ENCODE data around the gene CAPN5.

CAPN5 gene

DNA sequence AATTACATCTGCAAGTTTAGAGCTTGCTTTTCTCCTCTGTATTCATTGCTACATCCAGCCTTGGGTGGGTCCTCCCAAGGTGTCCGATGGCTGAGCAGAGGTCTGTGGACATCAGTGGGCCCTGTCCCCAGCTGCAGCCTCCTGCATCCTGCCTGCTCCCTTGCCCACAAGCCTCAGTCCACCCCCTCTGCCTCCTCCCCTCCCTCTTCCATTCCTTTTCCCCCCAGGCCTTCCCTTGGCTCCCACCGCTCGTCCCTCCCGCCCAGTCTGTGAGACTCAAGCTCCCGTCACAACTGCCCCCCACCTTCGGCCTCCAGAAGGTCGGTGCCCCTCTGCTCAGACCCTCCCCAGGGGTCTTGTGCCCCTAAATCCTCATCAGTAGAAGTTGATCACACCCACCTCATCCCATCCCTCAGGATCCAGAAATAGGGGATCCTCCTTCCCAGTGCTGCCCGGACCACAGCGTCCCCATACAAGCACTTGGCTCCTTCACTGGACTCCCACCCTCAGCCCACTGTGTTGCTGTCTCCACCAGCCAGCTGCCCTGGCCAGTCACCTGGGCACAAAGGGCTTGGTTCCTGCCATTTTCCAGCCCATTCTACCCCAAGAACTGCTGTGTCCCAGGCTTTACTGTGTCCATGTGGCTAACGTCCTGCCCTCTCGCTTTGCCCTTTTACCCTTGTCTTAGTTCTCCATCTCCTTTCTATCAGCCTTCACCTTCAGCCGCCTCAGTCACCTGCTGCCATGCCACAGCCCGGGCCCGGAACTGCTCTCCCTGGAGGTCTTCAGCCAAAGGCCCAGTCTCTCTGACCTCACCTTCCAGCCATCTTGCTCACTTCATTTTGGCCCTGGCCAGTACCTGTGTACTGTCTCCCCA is 33.6 kb downstream of the CAPN5 start:
- DNase-seq (ENCODE audit: low spot score), result no peak

DNA sequence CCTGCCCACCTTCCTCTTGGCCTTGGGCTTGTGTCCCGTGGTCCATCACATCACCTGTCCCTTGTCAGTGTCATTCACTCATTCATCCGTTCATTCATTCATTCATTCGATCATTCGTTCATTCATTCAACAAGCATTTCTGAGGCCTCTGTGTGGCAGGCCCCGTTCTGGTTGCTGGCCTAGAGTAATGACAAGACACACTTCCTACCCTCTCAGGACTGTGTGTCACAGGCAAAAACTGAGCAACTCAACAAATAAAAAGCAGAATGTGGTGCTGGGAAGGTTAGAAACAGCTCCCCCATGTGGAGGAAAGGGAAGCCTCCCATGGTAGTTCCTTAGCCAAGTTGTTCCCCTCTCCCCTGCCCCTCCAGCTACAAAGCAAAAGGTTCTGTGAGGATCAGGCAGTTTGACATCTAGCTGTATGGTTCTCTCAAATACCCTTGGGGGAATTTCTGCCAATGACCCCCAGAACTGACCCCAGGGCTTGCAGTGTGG is 34.3 kb downstream of the CAPN5 start:
- peak; percentile 28 for DNase-seq (ENCODE audit: low spot score)

DNA sequence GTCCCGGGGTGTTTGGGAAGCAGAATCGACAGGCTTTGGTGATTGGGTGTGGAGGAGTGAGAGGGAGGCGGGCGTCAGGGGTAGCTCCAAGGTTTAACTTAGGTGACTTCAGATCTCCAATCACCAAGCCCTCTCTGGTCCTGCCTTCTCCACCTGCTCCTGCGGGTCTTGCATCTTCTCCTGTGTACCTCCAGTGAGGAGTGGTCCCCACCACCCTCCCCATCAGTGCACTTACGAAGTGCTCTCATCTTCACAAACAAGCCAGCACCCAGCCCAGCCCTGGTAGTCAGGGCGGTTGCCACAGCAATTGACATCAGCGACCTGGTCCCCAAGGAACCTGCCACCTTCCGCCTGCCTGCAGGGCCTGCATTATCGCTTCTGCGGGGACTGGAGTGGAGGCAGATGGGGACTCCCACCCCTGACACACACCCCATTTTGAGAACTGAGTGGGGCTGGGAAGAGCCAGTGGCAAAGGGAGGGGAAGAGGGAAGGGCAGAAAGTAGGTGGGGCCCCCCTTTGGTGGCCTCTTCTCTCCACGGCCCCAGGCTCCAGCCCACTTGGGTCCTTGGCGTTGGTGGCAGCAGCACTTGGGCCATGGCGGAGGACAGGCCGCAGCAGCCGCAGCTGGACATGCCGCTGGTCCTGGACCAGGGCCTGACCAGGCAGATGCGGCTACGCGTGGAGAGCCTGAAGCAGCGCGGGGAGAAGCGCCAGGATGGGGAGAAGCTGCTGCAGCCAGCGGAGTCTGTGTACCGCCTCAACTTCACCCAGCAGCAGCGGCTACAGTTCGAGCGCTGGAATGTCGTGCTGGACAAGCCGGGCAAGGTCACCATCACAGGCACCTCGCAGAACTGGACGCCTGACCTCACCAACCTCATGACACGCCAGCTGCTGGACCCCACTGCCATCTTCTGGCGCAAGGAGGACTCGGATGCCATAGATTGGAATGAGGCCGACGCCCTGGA is 35.8 kb downstream of the CAPN5 start, which contains the start of gene OMP:
TSS of gene OMP (plus strand) at position 595 of the 965 bp plus-strand sequence. CDS start at position 595, 0 bp downstream.
- DNase-seq (ENCODE audit: low spot score), result no peak

DNA sequence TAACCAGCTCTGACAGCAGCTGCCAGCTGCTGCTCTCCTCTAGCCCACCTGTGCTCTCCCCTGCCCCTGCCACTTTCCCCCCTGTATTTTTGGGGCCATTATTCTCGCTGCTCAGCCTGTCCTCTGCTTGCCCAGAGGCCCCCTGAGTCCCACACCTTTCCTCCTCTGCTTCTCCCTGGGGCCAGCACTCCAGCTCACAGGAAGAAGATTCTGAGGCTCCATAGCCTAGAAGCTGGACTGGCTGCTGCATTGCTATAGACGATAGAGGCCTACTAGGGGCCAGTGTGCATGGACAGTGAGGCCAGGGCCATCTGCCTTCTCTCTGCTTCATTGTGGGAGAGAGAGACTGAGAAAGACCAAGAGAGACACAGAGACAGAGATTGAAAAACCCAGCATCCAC is 36.5 kb downstream of the CAPN5 start:
- no peak for DNase-seq (ENCODE audit: low spot score)

DNA sequence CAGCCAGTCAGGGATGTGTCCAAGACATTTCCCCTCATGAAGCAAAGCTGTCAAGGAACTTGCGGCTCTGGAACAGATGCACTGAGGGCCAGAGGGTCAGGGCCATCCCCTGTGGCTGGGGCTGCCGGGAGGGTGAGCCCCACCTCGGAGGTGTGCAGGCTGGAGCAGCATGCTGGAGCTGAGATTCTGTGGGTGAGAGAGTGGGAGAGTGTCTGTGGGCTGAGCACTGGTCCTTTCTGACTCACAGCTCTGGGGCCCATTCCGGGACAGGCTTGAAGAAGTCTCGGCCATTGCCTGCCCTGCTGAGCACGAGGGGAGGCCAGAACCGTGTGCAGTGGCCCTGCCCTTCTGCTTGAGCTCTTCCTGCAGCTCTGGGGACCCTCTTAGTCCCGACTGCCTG is 38.0 kb downstream of the CAPN5 start:
- DNase-seq (ENCODE audit: low spot score), result no peak

DNA sequence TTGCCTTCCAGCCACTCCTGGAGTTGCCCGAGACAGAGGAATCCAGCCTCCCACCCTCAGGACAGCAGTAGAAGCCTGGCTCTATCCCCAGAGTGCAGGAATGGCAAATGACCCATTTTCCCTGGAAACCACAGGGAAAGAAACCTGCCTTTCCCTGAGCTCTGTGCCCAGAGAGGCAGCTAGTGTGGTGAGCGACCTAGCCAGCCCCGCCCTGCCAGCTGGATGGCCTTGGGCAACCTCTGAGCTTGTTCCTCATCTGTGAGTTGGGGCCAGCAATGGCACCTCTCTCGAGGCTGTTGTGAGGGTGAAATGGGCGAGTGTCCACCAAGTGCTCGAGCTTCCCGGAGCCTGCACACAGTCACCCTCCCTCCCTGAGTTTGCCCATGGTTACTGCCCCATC is 39.5 kb downstream of the CAPN5 start:
- DNase-seq (ENCODE audit: low spot score), result no peak

DNA sequence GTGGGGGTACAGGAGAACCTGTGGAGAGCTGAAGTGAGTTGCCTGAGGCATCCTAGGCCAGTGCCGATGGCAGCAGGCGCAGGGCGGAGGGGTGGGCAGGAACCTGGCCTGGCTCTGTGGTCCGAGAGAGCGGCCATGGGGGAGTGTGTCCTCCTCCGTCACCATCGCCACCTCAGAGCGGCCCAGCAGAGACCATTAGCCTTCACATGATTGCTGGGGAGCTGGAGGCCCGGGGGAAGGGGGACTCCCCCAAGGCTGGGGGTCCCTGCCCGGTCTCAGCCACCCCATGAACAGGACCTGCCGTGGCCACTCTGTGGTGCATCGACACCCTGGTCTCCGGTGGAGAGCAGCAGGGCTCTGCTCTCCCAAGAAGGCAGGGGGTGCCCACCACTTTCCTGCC is 40.0 kb downstream of the CAPN5 start:
- no peak for DNase-seq (ENCODE audit: low spot score)

DNA sequence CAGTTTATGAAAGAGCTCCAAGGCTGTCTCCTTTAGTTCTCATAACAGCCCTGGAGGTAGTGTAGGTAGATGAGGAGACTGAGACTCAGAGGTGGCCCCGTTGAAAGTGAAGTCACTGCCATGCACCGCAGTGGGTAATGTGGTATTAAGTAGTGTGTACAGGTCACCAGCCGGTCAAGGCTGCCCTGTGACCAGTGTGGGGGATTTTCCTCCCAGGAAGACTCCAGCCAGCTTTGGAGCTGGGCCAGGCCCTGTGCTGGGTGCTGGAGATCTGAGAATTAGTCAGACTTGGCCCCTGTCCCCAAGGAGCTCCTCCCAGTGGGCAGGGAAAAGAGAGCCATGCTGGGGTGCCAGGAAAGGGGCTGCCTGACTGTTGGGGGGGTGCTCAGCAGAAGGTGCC is 41.2 kb downstream of the CAPN5 start:
- peak; percentile 32 for DNase-seq (ENCODE audit: low spot score)

DNA sequence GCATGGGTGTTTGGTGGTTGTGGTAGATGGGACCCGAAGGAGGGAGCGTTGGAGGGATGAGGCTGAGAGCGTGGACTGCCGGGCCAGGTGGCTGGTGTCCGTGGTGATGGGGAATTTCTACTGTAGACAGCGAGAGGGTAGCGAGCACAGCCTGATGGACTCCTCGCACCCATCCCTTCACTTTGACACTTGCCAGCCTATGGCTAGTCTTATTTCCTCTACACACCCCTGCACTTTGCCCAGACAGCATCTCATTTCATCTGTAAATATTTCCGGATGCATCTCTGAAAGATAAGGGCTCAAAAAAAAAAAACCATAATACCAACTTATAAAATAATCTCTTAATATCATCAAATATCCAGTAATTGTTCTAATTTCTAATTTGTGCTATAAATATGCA is 41.7 kb downstream of the CAPN5 start:
- no peak for DNase-seq (ENCODE audit: low spot score)

DNA sequence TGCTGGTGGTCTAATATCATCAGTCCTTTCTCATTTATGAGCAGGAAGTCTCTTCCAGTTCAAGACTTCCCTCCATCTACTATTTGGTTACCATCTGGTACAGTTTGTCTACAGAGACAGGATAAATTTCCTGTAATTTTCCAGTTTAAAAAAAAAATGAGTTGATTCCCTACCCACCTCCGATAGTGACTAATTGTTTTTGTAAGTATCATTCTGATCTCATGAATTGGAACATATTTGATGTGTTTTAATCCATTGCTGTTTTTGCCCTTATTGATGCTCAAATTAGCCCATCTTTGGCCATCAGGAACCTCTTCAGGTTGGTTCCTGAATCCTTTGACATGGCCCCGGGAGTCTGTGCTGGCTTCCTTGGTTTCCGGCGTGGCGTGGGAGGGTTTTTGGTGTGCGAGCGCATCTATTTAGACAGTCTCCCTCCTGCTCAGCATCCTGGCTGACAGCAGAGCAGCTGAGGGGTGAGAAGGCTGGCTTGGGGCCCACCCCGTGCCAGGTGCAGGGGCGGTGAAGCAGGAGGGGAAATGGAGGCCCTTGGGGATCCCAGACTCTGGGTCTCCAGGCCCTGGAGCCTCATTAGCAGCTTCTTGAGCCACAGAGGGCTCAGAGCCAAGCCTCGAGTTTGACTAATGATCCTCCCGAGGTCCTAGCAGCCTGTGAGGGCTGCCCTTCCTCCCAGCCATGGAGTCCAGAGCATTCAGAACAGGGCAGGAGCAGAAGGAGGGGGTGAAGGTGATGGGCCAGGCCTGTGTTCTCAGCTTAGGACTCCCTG is 42.7 kb downstream of the CAPN5 start:
- no peak for DNase-seq (ENCODE audit: low spot score)

DNA sequence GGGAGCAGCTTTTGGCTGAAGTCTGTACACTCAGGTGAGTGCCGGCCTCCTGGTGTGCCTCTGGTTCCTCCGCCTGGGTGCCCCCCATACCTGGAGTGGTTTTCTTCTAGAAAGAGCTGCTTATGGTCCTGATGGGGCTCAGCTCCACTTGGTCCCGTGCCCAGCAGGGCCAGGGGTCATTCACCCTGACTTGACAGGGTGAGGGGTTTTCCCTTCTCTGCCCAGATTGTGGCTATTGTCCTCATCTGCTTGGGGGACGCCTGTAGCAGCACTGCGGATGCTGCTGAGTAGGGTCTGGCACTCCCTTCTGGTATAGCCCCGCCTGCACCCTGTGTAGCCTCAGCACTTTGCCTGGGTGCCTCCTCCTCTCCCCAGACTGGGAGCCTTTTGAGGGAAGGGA is 44.1 kb downstream of the CAPN5 start:
- no peak for DNase-seq (ENCODE audit: low spot score)

DNA sequence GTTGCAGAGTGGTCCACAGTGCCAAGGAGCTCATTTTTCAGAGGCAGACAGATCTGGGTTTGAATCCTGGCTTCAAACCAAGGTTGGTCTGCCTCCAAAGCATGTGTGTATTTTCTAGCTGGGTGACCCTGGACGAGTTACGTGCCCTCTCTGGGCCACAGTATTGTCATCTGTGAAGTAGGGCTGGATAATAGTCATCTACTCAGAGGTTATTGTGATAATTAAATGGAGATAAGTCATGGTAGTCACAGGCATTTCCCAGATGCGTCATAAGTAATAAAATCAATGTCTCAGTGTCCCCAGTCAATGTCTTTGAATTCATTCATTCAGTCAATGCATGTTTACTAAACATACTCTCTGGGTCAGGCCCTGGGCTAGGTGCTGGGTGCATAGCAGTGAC is 44.5 kb downstream of the CAPN5 start:
- no peak for DNase-seq (ENCODE audit: low spot score)

DNA sequence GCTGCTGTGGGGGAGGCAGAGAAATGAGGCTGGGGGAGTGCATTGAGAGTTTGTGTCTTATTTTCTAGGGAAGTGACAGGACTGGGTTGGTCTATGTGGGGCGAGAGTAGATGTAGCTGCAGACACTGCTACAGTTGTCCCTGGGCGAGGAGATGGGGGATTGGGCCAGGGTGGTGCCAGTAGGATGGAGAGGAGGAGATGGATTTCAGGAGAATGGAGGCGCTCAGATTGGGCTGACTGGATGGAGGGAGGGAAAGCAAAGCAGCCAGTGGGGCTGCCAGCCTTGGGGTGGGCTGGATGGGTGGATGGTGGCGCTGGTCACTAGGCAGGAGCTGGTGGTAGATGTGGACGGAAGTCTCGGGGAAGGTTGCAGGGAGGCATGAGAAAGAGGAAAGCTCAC is 45.2 kb downstream of the CAPN5 start:
- DNase-seq (ENCODE audit: low spot score), result no peak

DNA sequence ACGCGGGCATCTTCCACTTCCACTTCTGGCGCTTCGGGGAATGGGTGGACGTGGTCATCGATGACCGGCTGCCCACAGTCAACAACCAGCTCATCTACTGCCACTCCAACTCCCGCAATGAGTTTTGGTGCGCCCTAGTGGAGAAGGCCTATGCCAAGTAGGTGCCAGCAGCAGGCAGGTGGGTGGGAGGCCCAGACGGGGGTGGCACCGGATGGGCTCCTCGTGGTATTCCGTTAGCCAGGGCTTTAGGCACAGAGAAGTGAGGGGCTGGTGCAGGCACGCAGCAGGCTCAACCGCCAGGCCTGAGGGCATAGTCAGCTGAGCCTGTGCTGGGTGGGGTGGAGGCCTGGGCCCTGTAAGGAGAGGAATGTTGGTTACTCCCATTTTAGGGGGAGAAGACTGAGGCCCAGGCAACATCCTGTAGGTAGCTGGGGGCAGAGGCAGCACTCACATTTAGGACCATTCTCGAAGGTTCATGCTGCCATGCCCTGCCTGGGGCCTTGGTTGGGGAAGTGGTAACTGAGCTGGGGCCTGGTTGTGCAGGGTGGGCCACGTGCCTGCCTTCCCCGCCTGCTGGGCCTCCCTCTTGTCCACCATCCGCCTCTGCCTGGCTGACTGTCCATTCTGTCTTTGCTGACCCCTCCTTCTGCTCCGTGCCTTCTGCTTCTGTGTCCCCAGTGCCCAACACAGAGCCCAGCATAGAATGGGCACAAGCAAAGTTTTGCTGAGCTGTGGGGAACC is 46.0 kb downstream of the CAPN5 start:
- no peak for DNase-seq (ENCODE audit: low spot score)

DNA sequence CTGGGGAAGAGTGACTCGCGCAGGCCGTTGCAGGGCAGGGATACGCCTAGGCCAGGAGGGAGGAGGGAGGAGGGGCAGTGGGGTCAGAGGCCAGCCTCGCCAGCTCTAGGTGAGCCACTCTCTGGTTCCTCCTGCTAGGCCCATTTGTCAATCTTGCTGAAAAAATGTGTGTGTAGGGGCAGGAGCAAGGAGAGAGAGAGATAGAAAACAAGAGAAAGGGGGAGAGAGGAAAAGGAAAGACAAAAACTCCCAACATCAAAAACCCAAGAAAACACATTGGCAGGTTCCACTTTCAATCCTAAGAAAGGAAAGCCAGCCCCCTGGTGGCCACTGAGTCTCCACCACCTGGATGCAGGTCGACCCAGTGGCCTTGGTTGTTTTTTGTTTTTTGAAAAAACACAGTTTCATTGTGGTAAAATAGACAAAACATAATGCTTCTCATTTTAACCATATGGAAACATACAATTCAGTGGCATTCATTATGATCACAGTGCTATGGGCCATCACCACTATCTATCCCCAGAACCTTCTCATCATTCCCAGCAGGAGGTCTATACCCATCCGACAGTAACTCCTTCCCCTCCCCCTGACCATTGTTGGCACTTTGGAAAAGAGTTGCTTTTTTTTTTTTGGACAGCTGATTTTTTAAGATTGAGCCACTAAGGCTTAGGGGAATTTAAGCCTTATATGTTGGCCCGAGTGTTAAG is 46.8 kb downstream of the CAPN5 start:
- no peak for DNase-seq (ENCODE audit: low spot score)

DNA sequence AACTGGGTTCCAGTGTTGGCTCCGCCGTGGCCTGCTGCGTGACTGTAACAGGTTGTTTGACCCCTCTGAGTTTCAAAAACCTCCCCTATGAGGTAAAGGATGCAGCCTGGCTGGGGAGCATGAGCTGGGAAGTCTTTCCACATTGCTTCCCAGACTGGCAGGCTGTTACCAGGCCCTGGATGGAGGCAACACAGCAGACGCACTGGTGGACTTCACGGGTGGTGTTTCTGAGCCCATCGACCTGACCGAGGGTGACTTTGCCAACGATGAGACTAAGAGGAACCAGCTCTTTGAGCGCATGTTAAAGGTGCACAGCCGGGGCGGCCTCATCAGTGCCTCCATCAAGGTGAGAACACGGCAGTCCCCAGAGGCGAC is 47.3 kb downstream of the CAPN5 start:
- DNase-seq (ENCODE audit: low spot score), result no peak

DNA sequence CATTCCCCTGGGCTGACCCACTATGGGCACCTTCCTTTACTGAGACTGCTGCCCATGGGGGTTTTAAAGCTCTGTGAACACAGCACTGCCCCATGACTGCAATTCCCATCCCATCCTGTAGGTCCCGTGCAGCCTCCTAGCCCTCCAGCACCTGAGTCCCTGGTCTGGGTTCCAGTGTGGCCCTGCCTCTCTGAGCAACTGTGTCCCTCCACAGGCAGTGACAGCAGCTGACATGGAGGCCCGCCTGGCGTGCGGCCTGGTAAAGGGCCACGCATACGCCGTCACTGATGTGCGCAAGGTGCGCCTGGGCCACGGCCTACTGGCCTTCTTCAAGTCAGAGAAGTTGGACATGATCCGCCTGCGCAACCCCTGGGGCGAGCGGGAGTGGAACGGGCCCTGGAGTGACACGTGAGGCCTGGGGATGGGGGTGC is 48.4 kb downstream of the CAPN5 start:
- DNase-seq (ENCODE audit: low spot score), result no peak

DNA sequence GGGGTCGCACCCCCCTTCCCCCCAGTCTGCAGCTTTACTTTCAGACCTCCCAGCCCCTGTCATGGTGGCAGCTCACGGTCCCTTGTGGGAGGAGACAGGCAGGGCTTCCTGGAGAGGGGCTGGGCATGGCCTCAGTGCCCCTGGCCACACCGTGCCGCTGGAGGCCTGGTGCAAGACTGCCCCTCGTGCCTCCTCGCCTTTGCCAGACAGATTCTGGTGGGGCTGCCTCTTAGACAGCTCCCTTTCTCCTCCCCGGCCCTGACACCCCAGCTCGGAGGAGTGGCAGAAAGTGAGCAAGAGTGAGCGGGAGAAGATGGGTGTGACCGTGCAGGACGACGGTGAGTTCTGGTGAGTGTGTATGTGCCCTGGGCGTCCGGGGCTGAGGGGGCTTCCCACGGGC is 49.2 kb downstream of the CAPN5 start:
- no peak for DNase-seq (ENCODE audit: low spot score)

DNA sequence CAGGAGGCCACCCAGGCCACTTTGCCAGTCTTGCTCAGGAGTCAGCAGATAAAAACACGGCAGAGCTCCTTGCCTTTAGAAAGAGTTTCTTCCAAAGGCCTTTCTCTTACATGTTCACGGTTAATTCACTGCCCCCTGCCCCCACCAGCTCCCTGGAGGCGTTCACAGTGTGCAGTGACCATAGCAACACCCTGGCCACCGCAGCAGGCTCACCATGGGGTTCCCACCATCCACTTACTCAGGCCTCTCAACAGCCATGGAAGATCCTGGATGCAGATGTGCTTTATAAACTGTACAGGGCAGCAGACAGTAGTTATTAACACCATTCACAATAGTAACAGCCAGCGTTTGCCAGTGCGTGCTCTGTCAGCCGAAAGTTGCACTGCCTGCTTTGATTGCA is 50.7 kb downstream of the CAPN5 start:
- no peak for DNase-seq (ENCODE audit: low spot score)

DNA sequence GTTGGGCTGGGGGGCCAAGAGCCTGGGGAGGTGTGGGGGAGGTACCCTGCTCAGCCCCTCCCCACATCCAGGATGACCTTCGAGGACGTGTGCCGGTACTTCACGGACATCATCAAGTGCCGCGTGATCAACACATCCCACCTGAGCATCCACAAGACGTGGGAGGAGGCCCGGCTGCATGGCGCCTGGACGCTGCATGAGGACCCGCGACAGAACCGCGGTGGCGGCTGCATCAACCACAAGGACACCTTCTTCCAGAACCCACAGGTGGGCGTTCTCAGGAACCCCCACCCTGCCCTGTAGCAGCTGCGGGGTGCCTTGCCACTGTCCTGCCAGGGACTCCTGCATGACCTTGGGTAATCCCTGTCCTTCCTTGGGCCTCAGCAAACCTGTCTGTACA is 51.3 kb downstream of the CAPN5 start:
- DNase-seq (ENCODE audit: low spot score), result no peak

DNA sequence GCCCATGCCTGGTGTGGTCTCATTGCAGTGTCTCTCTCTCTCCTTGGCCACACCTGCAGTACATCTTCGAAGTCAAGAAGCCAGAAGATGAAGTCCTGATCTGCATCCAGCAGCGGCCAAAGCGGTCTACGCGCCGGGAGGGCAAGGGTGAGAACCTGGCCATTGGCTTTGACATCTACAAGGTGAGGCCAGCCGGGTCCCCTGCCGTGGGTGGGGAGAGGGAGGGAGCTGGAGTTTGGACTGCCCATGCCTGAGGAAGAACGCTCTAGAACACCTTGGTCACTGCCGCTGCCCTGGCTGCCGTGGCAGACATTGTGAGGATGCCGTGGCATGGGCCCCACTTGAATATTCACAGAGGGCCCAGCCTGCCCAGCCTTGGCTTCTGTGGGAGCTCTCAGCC is 52.2 kb downstream of the CAPN5 start:
- DNase-seq (ENCODE audit: low spot score), result no peak
